GM10266 (cell line): ENCODE measurements around the gene ATXN3L.

Experiments
- DNase-seq: peaks from one replicate; pipeline ENCODE4 v3.0.0; 2012; ENCODE audit errors: extremely low spot score
- CTCF ChIP-seq: IDR thresholded peaks from 2 replicates; pipeline ENCODE4 v1.5.1; 2012; ENCODE audit warnings: mild to moderate bottlenecking, low read depth; ENCODE audit not compliant: control insufficient read depth, insufficient read depth; ENCODE audit errors: missing control alignments

ATXN3L gene

GRCh38 chrX:13293700-13294099 is 26.2 kb downstream of the ATXN3L start:
- TF ChIP-seq CTCF: no peak
- no peak for DNase-seq

DNA sequence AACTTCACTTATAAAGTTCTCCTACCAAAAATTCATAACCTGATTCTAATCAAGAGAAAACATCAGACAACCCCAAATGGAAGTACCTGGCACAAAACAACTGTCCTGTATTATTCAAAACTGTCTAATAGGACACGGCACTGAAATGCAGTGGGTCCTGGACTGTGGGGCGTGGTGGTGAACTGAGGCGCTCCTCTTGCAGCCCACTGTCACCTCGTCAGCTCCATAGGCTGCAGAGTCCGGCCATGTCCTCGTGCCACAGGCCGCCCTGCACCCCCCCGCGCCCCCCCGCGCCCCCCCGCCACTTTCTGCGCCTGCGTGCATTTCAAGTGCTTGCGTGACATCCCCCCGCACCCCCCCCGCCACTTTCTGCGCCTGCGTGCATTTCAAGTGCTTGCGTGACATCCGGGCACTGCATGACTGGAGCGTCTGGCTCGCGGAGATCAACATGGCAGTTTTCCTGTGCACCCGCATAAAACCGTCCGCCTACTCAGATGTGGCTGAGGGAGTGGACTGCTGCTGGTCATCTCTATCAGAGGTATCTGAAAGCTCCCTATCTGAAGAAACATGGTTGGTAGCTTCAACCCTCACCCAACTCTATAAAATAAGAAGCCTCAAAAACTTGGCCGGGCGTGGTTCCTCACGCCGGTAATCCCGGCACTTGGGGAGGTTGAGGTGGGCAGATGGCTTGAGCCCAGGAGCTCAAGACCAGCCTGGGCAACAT is 28.8 kb downstream of the ATXN3L start:
- TF ChIP-seq CTCF: no peak
- no peak for DNase-seq

GRCh38 chrX:13288671-13289070 is 31.2 kb downstream of the ATXN3L start:
- DNase-seq: no peak
- no peak for TF ChIP-seq CTCF

DNA sequence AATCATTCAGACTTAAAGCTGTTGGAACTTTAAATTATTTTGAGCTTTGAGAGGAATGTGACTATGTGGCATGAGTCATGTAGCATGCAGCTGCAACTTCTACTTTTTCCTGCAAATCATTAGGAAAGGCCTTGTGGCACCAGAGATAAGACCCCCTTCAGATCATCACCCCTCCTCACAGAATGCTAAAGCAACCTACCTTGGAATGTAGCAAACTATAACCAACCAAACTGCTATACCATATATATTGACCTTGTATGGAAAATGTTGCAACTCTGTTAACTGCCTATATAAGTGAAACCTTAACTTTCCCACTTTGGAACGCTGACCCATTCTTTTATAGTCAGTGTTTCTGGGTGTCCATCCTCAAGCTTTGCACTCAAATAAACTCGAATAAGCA is 32.0 kb downstream of the ATXN3L start:
- DNase-seq: no peak
- TF ChIP-seq CTCF: no peak

DNA sequence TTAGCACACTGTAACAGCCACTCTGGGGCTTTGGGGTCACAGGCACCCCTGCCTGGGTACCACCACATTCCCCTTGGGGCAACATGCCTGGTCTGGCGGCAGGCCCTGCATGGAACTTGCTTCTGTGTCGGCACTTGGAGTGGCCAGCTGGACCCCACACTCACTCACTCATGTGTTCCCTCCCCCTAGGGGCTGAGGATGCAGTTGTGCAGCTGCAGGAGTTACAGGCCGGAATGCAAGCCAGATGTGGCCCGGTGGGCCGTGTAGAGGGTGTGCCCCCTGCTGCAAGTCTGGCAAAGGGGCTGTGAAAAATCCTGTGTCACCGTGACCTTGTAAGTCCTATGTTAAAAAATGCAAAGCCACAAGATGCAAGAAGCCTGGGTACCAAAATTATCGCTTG is 34.2 kb downstream of the ATXN3L start:
- TF ChIP-seq CTCF: no peak
- no peak for DNase-seq

GRCh38 chrX:13285229-13285628 is 34.6 kb downstream of the ATXN3L start:
- no peak for TF ChIP-seq CTCF
- DNase-seq: no peak

- TF ChIP-seq CTCF: no peak
- no peak for DNase-seq
Observed at GRCh38 chrX:13284570-13284969, 35.3 kb downstream of the ATXN3L start.
